ENCODE results near the gene GNRH2.
"Not testable (repeated sequence)": the region's sequence is repeated elsewhere in the genome, so short reads cannot be mapped to it uniquely, and the experiment has no call there.

GNRH2 gene

GRCh38 chr20:3075315-3075714 lies 31.9 kb downstream of the GNRH2 start:
- not testable (repeated sequence) for DNase-seq

GRCh38 chr20:3077618-3078134 lies 34.3 kb downstream of the GNRH2 start:
- no peak for DNase-seq

DNA sequence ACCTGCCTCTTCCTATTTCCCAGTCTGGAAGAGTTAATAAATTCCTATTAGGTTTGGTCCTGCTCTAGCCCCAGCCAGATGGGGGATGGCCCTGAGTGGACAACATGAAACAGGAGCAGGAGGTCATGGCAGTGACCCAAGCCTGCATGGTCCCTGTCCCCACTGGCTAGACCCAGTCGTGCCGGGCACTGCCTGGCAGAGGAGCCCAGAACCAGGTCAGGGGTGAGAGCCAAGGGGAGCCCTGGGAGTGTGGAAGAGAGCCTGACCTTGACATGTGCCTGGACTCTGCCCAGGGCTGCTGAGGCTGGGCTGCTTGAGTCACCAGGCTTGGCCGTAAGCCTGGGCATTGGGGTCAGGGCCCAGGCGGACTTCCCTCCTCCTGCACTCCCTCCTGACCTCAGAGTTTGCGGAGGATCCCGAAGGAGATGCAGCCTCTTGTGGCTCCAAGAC lies 37.5 kb downstream of the GNRH2 start:
- DNase-seq = no peak

- no peak for DNase-seq
These were observed 38.2 kb downstream of the GNRH2 start for GRCh38 chr20:3081641-3082040.

GRCh38 chr20:3082306-3082951 lies 39.0 kb downstream of the GNRH2 start:
- no peak for DNase-seq

DNA sequence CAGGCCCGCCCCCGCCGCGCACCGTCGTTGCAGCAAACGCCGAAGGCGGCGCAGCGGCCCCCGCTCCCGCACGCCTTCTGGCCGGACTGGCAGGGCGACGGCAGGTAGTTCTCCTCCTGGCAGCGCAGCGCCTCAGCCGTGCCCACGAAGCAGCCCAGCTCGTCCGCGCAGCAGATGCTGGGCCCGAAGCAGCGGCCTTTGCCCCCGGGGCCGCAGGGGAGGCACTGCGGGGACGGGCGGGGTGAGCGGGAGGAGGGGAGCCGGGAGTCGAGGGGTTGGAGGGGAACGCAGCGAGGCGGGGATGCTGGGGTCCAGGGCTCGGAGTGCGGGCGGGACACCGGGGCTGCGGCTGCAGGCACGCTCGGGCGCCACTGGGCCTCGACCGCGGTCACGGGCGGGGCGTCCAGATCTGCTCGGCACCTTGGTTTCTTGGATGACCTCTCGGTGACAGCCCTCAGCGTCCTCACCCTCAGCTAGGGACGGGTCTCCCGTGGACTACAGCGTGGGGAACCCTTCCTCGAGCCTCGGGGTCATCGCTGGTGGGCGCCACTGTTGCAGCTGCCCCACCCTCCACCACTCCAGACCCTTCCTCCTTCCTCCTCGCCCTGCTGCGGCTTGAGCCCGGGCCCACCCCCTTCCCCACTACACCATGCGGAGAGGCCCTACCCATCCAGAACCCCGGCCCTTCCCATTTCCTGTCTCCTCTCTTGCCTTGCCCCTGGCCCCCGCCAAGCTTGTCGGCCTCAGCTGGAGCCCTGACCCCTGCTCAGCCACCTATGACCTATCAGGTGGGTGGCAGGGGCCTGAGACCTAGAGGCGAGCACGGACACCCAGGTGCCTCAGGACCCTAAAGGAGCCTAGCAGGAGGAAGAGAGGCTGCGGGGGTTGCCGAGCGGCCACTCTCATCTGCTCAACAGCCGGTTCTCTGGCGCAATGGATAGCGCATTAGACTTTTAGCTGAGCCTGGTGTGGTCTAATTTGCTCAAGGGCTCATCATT lies 39.8 kb downstream of the GNRH2 start:
- DNase-seq = no peak

DNA sequence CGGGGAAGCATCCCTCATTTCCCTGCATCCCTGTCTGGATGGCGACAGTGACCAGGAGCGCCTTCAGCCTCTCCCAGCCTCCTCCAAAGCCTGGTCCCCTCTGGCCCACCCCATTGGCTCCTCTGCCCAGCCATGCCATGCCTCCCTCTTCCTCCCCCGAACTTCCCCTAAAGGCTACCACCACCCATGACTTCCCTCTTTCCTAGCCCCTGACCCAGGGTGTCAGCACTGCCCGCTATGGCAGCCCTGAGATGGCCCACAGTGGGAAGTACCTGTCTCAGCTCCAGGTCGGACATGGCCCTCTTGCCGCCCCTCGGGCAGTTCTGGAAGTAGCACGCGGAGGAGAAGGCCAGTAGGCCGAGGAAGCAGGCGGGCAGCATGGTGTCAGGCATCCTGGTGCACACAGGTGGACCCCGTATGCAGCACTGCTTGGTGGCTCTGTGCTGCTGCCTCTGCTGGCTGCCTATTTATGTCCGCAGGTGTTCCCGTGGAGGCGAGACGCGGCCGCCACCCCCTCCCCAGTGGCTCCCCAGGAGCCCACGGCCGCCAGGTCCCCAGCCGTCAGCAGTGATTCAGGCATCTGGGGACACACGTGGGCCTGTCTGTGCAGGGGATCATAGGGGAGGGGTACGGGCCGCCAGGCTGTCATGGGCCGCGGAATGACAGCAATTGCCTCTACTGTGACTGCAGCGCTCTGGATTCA lies 41.0 kb downstream of the GNRH2 start, which contains the start of gene AVP:
Gene AVP, minus strand, starts transcription at position 442 of the 703 bp plus-strand sequence. Its CDS starts 50 bp downstream, at position 392.
- no peak for DNase-seq

GRCh38 chr20:3084986-3085360 lies 41.6 kb downstream of the GNRH2 start:
- no peak for DNase-seq

DNA sequence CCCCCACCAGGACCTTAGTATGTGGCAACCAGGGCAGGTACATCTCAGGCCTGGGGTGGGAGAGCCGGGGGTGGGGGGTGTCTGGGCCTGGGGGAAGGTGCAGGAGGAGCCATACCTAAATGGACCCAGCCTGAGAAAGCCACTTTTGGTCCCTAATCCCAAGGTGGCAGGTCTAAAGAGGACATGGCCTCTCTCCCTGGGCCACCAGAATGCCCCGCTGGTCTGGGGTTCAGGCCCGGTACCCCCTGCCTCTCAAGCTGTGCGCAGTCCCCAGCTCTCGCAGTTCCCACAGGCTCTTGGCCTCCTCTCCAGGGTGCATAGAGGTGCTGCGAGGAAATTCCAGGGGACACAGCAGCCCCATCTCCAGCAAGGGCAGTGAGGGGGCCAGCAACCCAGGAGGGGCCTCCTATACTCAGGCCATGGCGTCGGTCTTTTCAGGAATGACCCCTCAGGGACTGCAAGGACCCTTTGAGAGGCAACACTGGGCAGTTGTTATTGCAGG lies 42.2 kb downstream of the GNRH2 start:
- no peak for DNase-seq

DNA sequence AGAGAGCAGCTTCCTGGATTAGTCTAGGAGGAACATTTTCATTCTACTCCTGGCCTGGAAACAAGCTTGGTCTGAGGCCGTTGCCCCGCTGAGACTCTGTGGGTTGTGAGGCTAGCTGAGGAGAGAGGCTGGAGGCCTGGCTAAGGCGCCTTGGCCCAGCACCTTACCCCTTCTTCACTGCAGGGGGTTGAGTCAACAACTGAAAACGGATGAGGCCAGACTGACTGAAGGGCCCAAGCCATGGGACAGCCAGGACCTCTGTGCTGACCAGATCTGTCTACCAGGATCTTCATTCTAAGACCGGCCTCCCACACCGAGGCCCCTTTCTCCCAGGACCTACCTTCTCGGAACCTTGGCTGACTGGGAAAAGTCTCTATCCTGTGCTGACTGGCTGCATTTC lies 44.6 kb downstream of the GNRH2 start:
- no peak for DNase-seq

DNA sequence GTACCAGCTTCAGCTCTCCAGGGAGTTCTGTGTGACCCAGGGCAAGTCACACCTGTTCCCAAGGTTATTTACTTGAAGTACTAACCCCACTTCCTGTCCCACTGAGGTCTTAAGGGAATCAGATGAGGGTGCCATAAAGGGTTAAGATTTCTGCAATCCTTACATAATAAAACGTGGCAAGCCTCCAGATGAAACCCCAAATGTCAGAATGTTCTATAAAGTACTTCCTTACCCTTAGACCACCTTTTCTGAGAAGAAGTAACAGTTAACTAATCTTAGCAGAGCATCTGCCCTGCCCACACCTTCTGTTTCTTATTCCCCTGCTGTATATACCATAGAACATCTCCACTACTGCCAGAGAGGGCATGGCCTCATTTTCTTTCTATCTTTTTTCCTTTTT lies 47.1 kb downstream of the GNRH2 start:
- no peak for DNase-seq

- DNase-seq = no peak
These were observed 49.4 kb downstream of the GNRH2 start for GRCh38 chr20:3092611-3093379.

GRCh38 chr20:3093861-3094361 lies 50.5 kb downstream of the GNRH2 start:
- DNase-seq = no peak

GRCh38 chr20:3094848-3095629 lies 51.6 kb downstream of the GNRH2 start:
- no peak for DNase-seq
